DMS153 (cell line): Measurements from ENCODE around the gene TXNDC17.
"Not testable (repeated sequence)": the region's sequence is repeated elsewhere in the genome, so short reads cannot be mapped to it uniquely, and the experiment has no call there.

Source experiments
- DNase-seq: peaks from one replicate; lab custom pipeline; 2025; lab: John Stamatoyannopoulos, UW

The TXNDC17 gene

DNA sequence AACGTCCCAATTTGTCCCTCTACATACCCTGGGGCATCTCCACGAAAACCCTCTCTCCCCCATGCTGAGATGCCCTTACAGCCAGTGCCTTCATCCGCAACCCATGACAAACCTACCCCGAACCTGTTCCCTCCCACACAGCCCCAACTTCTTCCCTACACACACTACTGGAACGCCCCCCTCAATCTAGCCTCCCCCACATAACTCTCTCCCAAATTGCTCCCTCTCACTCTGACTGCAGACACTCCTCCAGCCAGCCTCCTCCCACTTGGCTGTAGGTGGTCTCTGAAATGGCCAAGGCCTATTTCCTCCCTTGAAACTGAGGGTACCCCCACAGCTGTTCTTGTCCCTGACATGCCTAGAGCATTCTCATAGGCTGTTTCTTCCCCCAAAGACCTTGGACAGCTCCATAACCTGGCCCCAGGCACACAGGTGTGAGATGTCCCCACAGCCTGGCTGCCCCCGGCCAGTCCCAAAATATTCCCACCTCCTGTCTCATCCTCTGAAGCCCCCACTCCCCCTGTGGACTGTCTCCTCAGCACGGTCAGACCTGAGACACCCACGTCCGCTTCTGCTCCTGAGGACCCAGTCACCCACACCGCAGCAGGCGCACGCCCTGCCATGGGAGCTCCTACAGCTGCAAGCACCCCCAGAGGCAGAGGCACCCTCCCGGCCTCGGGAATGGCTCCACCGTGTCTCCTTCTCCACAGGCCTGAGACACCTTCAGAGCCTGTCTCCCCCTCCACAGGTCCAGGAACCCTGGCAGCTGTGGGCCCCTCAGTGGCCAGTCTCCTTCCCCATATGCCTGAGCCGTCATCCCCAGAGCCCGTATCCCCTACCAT, 4.0 kb upstream of the TXNDC17 start:
- DNase-seq = no peak

DNA sequence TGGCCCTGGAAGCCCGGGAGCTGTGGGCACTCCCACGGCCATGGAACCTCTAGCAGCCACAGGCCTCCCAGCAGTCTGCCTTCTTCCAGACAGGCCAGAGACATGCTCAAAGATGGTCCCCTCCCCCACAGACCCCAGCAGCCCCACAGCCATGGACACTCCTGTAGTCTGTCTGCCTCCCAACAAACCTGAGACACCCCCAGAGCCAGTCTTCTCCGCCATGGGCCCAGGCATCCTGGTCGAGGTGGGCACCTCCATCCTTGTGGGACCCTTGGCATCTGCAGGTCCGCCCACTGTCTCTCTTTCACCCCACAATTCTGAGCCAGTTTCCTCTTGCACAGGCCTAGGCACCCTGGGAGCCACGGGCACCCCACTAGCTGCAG, 3.4 kb upstream of the TXNDC17 start:
- DNase-seq = no peak

DNA sequence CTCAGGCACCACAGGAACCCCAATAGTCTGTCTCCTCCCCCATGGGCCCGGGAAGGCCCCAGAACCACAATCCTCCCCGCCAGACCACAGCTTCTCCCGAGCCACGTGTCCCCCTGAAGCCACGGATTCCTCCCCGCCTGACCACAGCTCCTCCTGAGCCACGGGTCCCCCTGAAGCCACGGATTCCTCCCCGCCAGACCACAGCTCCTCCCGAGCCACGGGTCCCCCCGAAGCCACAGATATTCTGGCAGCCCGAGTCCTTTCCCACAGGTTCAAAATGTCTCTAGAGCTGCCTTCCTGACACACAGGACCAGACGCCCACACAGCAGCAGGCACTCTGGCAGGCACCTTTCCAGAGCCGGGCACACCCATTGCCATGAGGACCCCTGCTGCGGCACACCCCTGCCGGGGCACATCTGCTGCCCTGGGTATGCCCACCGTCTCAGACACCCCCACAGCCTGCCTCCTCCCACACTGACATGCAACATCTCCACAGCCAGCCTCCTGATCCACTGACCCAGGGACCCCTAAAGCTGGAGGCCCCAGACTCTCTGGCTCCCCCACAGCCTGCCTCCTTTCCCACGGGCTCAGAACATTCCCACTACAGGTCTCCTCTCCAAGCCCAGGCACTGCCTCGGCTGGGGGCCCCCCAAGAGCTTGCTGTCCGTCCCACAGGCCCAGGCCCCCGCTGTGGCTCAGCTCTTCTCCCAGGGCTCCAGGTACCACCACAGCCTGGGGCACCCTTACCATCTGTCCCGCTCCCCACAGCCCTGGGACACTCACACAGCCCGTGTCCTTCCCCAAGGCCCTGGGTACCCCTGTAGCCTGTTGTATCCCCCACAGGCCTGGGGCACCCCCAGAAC, 2.6 kb upstream of the TXNDC17 start:
- no peak for DNase-seq

DNA sequence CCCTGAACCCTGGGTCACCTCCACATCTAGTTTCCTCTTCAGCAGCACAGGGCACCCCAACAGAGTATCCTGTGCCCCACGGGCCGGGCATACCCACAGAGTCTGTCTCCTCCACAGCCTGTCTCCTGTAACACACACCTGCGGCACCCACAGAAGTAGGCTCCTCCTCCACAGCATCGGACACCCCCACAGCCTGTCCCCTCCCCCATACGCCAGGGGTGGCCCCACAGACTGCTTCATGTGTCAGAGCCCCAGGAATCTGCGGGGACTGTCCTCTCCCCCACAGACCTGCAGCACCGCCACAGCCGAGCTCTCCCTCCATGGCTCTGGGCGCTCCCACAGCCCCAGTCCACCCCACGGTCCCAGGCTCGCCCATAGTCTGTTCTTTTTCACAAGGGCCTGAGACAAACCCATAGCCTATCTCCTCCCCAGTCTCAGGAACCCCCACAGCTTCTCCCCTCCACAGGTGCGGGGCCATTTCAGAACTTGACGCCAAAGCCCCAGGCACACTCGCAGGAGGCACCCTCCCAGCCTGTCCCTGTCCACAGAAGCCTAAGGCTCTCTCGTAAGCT, 1.8 kb upstream of the TXNDC17 start:
- DNase-seq = no peak

DNA sequence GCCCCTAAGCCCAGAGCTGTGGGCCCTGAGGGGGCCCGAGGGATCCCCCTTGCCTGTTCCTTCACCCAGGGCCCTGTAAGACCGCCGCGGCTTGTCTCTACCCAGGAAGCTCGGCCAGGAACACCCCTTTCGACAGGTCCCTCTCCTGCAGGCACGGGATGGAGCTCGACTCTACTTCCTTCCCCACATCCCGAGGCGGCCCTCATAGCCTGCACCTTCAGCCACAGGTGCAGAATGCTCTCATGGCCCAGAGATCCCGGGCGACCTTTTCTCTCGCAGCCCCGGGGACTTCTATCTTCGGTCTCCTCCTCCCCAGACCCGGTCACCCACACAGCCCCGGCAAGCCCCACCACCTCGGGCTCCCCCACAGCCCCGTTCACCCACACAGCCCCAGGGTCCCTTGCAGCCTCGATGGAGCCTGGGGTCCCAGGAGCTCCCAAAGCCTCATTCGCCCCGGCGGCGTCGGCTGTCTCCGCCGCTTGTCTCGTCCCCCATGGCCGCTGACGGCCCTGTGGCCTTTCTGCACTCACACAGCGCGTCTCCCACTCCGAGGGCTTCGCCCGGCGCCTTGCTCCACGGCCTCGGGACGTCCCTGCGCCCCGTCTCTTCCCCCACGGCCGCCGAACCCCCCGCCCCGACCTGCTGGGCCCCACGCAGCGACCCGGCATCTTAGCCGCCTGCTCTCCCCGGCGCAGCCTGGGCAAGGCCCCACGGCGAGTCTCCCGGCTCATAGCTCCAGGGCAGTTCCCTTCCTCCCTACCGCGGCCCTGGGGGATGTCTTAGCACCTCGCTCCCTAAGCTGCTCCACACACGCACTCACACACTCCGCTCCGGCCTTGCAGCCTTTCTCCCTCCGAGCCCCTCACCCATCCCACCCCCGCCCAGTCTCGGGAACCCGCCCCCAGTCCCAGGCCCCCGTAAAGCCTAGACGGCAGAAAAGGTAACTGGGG, 999 bp upstream of the TXNDC17 start:
- no peak for DNase-seq

DNA sequence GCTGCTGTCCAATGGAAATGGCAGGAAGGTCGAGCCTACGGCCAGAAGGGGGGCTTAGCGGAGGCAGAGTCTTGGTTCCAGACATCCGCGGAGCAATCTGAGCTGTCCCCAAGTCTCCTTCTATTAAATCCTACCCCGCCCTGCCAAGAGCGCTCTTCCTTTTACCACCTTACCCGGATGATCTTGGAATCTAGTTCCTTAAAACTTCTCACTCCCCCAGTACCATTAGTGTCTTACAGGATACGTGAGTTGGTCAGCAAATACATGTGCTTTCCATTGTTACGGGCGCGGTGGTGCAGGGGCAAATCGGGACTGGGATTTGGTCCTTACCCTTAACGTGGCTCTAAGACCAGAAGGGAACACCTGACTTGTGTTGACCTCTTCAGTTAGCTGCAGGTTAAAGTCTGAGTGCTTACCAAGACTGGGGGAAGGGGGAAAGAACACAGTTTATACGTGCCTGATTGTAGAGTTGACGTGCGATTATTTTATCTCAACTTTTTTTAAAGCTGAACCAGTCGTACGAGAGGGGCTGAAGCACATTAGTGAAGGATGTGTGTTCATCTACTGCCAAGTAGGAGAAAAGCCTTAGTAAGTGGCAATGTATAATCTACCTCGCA, 495 bp downstream of the TXNDC17 start:
- DNase-seq = no peak

DNA sequence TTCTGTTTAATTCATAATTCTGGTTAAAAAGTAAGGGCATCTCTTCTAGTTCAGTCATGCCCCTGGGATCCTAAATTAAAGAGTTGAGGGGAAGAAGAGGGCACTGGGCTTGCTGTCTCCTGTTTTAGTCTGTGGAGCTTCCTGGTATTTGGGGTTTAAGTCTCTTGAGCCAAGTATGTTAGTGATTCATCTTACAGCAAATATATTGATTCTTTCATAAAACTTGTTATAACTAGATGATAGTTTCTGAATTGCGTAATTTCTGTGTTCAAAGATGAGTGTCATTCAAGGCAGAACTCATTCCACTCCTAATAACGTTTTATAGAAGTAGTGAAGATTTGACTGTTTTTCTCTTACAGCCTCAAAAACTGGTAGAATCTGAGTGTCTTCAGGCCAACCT, 1.7 kb downstream of the TXNDC17 start:
- DNase-seq = no peak

DNA sequence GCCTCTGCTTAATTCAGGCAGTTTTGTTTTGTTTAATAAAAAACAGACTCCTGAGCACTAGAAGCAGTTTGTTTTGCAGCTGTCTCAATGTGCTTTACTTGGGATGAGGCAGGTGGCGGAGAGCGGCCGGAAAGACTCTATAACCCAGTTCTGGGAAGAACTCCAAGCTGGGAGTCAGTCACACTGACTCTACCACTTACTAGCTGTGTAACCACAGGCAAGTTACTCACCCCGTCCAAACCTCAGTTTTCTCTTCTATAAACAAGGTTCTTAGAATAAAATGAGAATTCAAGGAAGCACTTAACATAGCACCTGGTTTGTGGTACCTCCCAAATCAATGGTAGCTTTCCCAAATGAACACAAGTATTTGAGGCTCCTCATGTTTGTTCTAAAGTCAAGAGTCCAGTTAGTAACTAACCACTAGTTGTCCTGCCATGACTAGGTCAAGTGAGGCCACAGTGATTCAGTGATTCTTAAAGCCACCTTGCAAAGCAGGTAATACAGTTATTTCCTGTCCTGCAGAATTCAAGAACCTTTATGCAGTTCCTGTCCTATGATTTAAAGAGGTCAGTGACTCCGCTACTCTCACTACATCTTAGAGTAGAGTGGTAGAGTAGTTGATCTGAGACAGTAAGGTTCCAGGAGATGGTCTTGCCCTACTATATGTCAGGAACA, 2.7 kb downstream of the TXNDC17 start:
- DNase-seq = no peak

DNA sequence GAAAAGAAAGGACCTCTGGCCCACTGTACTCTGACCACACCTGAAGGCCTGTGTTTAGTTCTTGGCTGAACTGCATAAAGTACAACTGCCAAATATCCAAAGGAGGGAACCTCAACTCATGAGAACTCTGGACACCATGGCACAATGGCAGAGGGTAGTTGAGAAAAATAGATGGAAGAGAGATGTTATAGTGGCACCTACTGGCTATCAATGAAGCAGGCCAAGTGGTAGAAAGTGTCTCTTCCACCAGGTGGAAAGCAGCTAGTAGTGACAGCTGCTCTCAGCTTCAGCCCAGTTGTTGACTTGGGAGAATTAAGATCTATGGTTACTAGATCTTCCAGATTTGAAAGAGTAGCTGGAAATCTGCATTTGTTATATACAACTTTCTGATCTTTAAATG, 7.3 kb downstream of the TXNDC17 start:
- DNase-seq = no peak

DNA sequence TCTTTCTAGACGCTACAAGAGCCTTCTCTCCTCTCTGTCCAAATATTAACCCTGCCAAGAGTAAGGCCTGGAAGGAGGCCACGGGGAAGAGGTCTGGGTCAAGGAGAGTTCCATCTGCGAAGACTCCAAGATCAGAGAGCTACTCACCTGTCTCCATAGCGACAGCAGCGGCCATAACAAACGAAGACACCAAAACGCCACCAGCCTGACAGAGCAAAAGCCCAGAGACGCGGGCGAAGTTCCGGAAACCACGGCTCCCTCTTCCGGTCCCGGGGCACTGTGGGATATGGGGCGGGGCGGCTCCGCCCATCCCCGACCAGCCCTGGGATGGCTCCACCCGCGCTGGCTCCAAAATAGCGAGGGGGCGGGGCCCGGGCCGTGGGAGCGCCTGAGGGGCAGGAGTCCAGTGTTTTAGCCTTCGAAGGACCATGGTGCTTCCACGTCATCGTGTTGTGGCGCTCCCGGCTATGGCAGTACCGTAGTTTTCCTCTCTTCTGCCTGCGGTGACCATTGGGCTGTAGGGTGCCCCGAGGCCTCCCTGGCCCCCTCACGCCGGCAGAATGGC, 10.6 kb downstream of the TXNDC17 start, which contains the start of the genes C17orf100 and MED31:
Gene C17orf100 (plus strand): TSS at position 409 of the 565 bp plus-strand sequence. CDS start 152 bp downstream, at position 561.
Gene MED31 (minus strand): TSS at position 252 of the 565 bp plus-strand sequence. CDS start 77 bp downstream, at position 175.
- DNase-seq = peak; percentile 65

DNA sequence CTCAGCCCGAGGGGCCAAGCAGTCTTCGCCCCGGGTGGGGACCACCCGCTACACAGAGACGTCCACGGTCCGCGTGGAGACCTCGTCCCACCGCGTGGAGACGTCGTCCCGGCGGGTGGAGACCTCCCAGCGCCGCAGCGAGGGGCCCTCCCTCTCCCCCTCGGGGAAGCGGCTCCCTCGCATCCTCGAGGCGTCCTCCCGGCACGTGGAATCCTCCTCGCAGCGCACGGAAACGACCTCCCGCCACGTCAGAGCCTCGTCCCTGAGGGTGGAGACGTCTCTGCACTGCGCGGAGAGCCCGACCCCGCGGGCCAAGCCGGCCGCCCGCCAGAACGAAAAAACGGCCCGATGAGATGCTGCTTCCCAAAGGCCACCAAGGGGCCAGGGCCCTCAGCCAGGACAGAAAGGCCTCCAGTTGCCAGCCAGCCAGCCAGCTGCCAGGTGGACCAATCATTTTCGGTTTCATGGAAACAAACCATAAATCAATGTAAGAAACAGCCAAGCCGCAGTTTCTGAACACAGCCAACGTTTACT, 11.1 kb downstream of the TXNDC17 start:
- no peak for DNase-seq

DNA sequence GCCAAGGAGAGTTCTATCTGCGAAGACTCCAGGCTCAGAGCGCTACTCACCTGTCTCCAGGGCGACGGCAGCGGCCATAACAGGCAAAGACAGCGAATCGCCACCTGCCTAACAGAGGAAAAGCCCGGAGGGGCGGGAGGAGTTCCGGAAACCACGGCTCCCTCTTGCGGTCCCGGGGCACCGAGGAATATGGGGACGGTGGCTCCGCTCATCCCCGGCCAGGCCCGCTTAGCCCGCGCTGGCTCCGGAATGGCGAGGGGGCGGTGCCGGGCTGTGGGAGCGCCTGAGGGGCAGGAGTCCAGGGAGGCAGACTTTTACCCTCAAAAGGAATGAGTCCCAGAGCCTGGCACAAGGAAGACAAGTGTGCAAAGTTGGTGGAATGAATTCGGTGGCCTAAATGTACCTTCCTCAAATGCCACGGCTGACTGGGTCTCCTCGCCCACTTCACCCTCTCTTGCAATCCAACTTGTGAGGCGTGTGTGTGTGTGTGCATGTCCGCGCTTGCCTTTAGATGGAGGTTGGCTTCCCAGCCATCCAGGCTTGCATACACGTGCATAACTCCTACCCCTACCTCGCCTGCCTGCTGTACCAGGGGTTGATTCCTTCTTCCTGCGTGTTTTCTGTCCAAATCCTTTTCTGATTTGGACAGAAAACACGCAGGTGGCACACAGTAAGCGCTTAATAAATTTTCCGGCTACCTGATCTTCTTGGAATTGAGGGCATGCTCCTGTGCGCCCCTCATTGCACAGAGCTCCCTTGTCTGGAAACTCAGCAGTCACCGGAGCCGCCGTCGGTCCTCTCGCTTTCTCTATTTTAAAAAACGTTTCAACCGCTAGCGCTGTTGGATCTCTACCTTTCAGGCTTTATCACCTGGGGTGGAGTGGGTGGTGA, 14.2 kb downstream of the TXNDC17 start:
- DNase-seq = no peak

DNA sequence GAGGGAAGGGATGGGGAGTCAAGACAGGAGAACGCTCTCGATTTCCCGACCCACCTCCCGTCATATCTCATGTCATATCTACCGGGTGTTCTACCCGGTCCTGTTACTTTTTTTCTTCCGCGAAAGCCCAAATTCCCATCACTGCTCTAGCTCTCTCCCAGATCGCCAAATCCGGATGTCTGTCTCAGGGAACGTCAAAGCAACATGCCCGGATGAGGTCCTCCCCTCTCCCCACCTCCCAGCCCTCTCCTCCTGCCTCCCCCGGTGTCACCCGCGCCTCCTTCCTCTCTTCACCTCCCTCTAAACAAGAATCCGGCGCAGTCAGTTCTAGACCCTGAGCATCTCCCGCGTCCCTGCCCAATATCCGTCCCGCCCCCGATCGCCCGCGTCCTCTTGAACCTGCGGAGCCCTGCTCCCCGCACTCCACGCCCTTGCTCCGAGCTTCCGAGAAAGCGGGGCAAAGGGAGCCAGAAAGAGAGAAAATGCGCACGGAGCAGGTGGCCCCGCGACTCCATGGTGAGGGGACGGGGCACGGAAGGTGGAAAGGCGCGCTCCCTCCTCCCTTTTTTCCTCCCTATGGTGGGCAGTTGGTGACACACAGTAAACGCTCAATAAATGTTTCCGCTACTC, 15.0 kb downstream of the TXNDC17 start:
- DNase-seq = not testable (repeated sequence)

DNA sequence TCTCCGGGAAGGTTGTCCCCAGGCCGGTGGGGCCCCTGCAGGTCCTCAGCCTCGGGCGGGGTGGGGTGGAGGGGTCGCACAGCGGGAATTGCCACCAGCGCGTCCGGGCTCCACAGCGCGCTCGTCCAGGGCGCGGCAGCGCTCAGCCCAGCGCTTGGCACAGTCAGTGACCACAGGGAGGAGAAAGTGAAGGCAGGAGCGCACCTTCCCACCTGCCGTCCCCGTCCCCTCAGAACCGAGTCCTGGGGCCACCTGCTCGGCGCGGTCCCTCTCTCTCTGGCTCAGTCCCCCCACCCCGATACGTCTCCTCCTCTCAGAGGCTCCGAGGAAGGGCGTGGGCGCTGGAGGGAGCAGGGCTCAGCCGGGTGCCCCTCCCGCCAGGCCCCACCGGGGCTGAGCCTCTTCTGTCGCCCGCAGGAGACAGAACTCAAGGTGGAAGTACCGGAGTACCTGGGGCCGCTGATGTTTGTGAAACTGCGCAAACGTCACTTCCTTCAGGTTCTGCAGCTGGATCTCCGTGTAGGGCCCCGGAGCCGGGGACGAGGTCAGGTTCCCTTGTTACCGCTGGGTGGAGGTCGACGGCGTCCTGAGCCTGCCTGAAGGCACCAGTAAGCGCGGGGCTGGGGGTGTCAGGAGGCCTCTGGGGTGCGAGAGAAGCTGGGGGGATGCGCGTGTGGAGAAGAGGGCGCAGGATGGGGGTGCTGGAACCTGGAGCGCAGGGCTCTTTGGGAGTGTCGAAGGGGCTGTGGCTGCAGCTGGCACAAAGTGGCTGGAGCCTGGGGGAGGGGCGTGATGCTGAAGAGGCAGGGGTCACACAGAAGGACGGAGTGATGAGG, 16.2 kb downstream of the TXNDC17 start:
- not testable (repeated sequence) for DNase-seq

DNA sequence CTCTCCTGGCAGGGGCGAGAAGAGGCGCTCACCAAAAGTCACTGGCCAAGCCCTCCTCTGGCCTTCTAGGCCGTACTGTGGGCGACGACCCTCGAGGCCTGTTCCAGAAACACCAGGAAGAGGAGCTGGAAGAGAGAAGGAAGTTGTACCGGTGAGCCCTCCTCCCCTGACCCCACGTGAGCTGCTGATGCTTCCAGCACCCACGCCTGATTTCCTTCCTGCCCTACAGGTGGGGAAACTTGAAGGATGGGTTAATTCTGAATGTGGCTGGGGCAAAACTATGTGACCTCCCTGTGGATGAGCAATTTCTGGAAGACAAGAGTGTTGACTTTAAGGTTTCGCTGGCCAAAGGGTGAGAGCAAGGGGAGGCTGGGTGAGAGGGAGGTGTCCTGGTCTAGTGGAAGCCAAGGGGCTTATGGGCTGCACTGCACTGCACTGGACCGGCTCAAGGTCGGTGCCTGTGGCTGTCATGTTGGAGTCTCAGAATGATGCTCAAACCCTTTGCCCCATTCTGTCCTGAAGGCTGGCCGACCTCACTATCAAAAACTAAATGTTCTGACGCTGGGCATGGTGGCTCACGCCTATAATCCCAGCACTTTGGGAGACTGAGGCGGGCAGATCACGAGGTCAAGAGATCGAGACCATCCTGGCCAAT, 16.9 kb downstream of the TXNDC17 start:
- no peak for DNase-seq

DNA sequence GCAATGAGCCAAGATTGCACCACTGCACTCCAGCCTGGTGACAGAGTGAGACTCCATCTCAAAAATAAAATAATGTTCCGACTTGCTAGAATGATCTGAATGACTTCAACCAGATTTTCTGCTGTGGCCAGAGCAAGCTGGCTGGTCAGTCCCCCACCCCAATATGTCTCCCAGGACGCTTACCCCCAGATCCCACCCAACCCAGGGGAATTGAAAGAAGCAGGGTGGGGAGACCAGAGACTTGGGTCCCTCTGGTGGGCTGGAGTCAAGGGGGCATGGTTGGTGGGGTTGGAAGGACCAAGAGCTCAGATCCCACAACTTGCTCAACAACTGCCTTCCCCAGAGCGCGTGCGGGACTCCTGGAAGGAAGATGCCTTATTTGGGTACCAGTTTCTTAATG, 17.6 kb downstream of the TXNDC17 start:
- not testable (repeated sequence) for DNase-seq

DNA sequence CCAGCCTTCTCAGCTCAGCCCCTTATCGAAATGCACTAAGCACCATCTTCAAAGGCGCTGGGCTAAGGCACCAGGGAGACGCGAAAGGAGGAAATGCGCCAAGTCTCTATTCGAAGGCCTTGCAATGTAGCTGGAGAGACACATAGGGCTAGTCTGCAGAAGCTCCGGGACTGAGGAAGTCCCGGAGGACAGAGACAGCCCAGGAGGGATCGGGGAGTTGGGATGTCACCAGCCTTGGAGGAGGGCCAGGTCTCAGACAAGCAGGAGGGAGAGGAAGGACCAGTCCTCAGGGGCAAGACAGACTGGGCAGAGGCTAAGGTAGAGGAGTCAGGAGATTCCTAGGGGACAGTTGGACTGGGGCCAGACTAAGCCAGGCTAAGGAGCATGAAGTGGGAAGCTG, 19.2 kb downstream of the TXNDC17 start:
- DNase-seq = no peak
